Stimulated activated naive CD4-positive, alpha-beta T cell (primary cell): ENCODE data around the gene THOC1.
A peak's percentile ranks its signal among the peaks of the same experiment; 100 is the strongest.
"Not testable (repeated sequence)": the region's sequence is repeated elsewhere in the genome, so short reads cannot be mapped to it uniquely, and the experiment has no call there.

Experiments
- DNase-seq, 6 experiments: peaks; one replicate each; lab custom pipeline; 2025; lab: John Stamatoyannopoulos, UW

The THOC1 gene, protein sequence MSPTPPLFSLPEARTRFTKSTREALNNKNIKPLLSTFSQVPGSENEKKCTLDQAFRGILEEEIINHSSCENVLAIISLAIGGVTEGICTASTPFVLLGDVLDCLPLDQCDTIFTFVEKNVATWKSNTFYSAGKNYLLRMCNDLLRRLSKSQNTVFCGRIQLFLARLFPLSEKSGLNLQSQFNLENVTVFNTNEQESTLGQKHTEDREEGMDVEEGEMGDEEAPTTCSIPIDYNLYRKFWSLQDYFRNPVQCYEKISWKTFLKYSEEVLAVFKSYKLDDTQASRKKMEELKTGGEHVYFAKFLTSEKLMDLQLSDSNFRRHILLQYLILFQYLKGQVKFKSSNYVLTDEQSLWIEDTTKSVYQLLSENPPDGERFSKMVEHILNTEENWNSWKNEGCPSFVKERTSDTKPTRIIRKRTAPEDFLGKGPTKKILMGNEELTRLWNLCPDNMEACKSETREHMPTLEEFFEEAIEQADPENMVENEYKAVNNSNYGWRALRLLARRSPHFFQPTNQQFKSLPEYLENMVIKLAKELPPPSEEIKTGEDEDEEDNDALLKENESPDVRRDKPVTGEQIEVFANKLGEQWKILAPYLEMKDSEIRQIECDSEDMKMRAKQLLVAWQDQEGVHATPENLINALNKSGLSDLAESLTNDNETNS

DNA sequence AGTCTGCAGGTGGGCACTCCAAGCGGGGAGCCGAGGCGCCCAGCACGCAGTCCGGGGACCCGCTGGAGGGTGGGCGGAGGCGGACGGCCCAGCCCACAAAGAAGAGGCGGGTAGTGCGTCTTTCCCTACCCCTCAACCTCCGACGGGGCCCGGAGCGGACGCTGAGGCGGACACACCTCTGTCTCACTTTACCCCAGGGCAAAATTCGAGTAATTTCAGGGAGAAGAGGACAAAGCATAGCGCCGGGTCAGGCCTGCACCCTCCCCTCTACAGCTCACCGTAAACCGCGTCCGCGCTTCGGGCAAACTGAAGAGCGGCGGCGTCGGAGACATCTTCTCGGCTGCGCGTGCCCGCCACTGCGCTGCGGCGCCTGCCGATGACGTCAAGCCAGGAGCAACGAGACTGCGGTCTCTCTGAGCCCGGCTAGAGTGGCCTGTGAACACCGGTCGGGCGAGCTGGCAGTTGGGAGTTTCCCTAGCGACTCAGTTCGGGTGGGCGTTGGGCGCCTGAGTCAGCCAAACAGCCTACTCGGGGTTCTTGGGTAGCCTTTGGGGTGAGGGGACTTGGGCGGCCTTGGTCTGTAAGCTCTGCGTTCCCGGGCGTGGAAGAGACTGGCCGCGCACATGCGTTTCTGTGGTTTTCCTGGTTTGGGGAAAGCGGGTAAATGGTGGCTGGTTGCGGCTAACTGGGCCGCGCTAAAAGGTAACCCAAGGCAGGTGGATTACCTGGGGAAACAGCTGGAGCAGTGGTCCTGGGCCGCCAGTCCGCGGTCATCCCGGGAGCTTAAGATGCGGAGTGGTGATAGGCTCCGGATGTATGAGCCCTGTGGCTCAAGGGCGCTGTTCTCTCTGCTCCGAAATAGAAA lies at the start of gene THOC1:
THOC1 (minus strand) TSS at position 360 of the 865 bp plus-strand sequence; CDS start at position 332, 28 bp downstream.
- peak; percentile 82 to 92 (median 88) for DNase-seq

DNA sequence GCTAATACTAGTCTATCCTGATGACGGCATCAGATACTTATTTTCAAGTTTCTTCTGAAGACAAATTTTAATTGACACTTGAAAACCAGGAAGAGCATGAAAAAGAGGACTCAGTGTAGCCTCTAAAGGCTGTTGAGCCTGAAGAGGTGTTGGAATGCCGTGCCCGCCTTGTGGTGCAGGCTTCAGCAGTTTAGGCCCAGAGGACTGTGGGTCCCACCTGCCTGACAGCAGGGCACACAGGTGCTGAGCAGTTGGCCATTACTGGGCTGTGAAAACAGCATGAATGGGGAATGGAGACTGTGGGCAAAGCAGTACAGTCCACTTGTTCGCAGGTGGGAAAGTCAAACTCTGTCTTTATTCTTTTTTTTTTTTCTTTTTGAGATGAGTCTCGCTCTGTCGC lies 49.8 kb upstream of the THOC1 start:
- no peak for DNase-seq

DNA sequence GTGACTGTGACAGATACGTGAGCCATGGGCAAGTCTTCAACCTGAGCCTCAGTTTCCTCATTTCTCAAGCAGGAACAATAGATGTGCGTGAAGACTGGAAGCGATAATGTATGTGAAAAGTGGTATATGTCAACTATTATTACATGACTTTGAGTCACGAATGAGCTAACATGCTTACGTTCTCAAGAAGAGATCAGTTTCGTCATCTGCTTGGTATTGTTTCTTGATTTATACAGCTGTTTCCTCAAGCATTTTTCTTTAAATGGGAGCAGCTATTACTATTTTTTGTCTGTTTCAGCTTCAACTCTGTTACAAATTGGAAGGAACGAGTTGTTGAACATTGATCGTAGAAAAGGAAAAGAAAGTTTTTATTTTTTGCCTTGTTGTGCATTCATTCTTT lies 48.5 kb upstream of the THOC1 start:
- DNase-seq = no peak

DNA sequence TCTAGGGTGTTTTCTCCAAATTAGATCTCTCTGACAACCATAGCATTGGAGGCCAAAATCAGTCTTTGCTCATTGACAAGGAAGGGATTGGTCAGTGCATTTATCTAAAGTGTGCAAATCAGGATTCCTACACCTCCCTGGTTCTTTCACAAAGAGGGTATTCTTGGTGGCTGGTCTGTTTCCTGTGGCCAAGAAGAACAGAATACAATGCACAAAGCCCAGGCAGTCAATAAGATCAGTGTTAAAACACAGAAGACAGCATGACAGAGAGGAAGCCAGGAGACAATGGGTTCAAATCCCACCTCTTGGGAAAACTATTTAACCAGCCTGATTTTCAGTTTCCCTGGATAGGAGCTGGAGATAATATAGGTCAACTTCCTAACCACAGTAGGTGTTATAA lies 46.1 kb upstream of the THOC1 start:
- no peak for DNase-seq

DNA sequence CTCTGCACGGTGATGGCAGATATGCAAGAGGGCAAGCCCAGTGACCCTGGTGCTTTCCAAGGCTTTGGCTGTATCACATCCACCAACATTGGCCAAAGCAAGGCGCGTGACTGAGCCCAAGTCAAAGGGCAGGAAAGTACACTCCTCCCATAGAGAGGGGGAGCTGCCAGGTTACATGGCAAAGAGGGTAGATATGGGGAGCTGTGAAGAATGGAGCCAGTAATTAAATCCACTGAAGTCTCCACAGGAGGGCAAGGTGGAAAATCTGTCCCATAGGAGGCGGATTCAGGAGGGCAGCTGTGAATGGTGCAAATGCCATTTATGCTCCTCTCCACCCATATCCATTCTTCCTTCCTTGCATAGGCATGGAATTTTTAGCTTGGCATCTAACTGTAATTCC lies 44.6 kb upstream of the THOC1 start:
- DNase-seq = no peak

DNA sequence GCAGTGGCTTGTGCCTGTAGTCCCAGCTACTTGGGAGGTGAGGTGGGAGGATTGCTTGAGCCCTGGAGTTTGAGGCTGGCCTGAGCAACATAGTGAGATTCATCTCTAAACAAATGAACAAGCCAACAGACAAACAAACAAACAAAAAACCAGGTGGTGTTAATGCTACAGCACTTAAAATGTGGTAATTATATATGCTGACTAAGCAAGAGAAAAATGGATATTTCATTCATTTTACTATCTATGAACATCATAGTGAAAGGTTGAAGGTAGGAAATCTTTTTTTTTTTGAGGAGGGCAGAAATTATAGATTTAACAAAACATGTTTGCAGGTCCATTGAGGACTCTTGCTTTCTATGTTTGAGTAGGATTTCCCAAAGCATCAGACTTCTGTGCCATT lies 42.2 kb upstream of the THOC1 start:
- DNase-seq = no peak

DNA sequence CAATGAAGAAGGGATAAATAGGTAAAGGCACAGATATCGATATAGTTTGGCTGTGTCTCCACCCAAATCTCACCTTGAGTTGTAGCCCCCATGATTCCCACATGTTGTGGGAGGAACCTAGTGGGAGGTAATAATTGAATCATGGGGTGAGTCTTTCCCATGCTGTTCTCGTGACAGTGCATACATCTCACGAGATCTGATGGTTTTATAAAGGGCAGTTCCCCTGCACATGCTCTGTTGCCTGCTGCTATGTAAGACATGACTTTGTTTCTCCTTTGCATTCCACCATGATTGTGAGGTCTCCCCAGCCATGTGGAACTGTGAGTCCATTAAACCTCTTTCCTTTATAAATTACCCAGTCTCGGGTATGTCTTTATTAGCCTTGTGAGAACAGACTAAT lies 40.2 kb upstream of the THOC1 start:
- not testable (repeated sequence) for DNase-seq

DNA sequence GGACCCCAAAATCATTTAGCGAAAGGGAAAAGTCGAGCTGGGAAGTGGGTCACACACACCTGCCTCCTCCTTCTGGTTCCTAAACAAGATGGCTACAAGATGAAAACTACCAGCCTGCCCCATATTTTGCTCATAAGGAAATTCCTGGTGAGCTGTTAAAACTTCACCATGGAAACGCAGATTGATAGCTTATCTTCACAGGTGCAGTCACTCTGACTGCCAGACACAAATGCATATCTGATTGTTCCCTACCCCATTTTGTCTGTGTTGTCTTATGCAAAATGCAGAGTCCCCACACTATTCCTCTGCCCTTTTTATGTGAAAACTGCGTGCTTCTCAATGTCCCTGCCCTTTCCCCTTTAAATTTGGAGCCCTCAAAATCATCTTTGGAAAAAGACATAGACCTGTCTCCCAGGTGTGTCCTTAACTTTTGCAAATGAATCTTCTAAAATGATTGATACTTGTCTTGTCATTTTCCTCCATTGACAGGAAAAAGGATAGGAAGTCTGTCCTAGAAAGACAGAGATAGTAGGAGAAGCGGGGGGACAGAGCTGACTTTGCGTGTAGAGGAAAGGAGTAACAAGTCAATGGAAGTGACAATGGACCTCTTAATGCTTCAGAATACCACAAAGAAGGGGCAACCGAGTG lies 38.9 kb upstream of the THOC1 start:
- DNase-seq = no peak

DNA sequence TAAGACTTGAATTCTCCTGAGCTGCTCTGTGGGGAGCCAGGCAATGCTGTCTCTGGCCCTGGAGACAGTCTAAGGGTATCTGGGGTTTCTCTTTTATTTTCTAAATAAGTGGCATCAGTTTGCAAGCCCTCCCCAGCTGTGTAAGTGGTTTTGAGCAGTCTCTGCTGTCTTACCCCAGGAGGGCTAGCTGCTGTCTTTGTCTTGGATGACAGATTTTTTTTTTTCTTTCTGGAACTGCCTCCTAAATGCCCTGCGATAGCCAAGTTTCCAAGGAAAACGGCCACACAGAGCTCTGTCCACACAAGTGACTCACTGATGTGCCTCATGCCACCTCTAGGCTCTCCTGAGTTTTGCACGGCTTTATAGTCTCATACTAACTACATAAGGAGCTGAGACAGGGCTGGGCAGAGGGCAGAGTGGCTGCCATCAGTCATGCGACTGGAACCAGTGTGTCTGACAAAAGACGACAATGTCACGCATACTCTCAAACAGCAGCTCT lies 37.2 kb upstream of the THOC1 start:
- no peak for DNase-seq

DNA sequence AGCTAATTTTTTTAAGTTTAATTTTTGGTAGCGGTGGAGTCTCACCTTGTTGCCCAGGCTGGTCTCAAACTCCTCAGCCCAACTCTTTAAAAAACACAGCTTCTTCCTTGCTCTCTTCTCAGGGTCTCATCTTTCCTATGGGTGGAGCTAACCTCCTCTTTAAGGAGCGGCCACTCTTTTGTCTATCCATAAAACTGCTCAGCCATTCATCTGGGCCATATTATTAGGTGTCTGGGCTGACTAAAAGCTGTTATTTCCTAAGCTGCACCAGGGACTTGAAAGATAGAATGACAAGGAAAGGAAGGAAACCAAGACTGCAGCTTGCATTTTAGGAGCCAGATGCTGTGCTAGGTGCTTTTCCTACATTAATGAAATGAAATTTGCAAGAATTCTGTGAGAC lies 35.8 kb upstream of the THOC1 start:
- DNase-seq = no peak

DNA sequence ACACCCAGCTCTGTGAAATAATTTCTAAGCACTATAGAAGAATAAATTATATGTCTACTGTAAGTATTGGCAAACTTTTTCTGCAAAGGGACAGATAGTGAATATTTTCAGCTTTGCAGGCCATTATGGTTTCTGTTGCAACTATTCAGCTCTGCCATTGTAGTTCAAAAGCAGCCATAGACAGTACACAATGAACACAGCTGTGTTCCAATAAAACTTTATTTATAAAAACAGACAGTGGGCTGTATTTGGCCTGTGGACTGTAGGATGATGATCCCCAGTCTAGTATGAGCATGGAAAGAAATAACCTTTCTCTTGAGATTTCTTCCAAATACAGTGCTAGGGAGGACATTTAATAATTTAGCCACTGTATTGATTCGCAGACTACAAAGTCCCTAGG lies 35.2 kb upstream of the THOC1 start:
- no peak for DNase-seq

DNA sequence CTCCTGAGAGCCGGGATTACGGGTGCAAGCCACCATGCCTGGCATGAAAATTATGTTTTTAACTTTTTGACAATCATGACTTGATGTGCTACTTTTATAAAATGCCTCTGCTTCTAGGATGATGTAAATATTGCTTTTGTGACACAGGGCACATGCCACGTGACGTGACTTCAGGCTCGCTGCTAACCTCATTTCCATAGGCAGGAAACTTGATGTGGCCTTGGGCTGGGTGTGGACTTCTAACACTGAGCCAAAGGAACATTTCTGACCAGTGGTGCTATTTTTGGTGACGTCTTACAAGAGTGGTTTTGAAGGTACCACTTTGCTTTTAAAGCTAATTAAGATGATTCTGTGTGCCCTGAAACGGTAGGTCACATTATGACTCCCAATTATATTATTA lies 34.2 kb upstream of the THOC1 start:
- no peak for DNase-seq

DNA sequence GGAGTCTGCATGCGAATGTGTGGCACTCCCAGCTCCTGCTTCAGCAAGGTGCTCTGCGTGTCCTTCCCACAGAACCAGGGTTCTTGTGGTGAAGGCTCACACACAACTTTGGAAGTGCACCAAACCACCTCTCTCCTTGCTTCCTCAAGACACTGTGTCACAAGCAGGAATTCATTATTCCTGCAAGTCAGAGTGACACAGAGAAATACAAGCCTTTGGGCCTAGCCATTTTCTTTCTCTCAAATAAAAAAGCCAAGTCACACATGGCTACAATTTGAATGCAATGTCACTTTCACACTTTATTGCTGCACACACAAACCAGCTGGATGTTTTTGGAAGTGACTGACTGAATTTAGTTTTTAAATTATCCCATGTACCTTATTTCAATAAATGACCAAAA lies 30.1 kb upstream of the THOC1 start:
- DNase-seq = no peak

DNA sequence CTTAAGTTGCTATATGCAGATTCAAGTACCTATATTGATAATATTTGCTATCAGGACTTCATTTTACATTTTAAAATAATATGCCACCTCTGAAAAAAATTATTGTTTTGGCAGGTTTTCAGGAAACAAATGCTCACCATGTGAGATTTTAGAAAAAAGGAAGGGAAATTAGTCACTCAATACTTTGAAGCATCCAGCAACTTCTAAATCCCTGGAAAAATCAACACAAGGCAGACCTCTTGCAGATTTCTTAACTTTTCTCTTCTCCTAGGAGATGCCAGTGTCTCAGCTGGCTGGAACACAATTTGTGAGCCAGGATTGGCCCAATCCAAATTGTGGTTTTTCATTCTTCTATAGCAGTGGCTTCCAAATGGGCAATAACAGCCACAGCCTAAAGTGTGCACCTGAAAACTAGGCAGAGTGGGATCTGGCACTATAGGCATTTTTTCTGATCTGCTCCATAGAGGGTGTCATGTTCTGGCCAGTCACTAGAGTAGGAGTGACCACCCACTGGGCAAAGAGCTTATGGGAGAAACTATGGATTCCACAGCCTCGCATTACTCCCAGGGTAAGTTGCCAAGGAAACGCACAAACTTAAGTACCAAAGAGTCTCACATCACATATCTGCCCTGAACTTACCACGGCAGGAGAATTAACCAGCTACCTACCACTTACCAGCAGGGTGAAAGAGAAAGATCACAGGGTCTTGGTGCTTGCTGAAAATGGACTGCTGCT lies 28.1 kb upstream of the THOC1 start:
- no peak for DNase-seq

DNA sequence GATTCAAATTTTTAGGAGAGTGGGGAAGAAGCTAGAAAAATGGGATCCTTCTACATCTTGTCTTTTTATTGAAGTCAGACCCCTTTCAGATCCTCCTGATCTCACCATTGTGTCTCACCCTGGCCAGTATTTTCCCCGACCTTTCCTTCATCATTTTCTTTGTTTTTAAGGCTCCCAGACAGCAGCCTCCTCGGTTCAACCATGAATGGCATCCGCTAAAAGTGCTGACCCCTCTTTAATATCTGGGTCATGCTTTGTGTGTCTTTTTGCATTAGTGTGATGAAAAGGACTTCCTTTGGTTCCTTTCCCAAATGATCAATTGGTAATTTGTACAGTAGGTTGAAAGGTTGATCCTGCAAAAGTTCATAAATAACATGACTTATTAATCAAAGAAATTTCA lies 26.7 kb upstream of the THOC1 start:
- DNase-seq = no peak

DNA sequence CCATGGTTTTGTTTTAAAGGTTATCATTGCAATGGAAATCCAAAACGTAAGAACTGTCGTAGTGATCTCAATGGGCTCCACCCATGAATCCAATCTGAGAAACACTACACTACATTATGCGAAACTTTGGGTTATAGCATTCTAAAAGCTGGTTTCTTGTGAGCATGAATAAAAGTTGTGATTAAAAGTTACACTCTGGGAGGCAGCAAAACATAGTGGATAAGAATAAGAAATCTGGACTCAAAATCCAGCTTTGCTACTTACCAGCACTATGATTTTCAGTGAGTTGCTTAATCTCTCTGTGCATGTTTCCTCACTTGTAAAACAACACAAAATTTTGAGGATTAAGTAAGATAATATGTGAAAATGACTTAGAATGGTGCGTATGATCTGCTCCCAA lies 25.7 kb upstream of the THOC1 start:
- DNase-seq = no peak

DNA sequence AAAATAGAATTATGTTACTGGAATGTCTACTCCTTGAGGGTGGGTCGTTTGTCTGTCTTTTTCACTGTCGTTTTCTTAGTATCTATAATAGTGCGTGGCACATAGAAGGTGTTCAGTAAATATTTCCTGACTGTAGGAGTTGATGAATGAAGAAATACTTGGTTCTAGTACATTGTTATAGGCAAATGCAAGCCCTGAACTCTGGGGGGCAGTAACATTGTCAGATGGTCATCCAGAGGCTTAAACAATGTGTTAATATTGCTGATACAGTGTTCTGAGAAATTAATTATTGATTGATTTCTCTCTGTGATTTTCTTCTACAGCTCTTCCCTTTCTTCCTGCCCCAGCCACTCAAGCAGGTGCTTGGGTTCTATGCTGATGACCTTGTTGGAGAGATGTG lies 24.4 kb upstream of the THOC1 start:
- DNase-seq = no peak

DNA sequence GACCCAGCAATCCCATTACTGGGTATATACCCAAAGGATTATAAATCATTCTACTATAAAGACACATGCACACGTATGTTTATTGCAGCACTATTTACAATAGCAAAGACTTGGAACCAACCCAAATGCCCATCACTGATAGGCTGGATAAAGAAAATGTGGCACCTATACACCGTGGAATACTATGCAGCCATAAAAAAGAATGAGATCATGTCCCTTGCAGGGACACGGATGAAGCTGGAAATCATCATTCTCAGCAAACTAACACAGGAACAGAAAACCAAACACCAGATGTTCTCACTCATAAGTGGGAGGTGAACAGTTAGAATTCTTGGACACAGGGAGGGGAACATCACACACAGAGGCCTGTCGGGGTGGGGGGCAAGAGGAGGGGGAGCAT lies 22.1 kb upstream of the THOC1 start:
- not testable (repeated sequence) for DNase-seq

DNA sequence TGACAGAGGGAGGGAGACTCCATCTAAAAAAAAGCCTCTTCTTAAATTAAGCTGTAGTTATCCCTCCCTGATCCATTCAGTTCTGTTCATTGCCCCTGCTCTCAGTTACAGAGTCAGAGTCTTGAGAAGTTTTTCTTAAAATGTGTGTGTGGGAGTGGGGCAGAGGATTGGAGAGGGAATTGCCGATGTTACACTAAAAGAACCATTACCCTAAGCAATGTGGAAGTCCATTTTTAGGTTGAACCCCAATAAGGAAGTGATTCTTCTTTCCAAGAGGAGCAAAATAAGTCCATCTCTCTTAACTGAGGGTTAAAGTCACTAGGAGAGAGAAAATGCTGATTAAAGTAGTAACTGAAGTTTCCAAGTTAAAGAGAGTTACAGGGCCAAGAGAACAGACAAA lies 21.2 kb upstream of the THOC1 start:
- no peak for DNase-seq

DNA sequence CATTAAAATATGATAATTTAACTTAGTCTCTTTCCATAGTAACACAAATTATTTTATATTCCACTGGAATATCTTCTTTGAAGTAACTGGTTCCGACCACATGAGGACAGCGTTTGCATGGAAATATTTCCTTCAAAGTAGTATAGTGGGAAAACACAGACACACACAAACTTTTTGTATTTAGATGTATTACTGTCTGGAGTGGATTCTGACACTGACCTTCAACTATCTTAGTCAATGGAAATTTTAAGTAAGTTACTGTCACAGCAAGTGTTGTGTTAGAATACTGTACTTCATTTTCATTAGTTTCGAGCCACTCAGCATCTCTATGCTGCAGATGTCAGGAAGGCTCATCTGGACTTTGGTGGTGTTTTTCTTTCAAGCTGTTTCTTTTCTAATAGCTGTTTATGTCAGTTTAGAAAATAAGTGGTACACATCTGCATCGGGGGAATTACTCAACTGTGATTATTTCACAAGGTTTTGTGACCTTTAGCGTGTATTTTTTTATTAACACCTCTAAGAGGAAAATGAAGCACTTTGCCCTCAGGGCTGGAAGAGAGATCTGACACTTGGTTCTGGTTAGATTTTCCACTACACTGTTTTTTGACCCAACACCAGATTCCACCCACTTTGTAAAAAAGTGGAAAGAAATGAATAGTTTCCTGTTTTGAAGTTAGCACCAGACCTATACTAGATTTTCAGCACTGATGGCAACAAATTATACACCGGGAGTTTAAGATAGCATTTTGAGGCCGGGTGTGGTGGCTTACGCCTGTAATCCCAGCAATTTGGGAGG lies 18.9 kb upstream of the THOC1 start:
- no peak for DNase-seq

DNA sequence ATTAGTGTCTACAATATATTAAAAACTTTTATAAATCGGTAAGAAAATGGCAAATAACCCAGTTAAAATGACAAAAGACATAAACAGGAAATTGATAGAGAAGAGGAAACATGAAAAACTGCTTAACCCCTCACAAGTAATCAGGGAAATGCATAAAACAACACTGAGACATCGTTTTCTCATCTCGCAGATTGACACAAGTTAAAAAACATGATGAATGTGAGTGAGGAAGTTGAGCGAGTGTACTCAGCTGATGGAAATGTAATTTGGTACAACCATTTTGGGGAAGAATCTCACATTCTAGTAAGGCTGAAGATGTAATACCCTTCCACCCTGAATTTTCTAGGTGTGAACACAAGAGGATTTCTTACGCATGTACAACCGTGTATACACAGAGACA lies 18.0 kb upstream of the THOC1 start:
- DNase-seq = no peak
